ENCODE data around the gene TCF7L1.

GRCh38 chr2:85334928-85335327 is 201.7 kb downstream of the TCF7L1 start:
- TF ChIP-seq EZH2 (IDR thresholded peaks at IDR 0.05; ENCODE audit: borderline replicate concordance, insufficient read depth, low read length, poor library complexity, severe bottlenecking) (no peak), CTCF (IDR thresholded peaks at IDR 0.05; ENCODE audit: poor library complexity, severe bottlenecking) (no peak), POLR2AphosphoS5 (IDR thresholded peaks at IDR 0.05) (no peak), EP300 (conservative IDR thresholded peaks at IDR 0.05; ENCODE audit: poor library complexity, severe bottlenecking) (no peak), TAF1 (IDR thresholded peaks at IDR 0.05; ENCODE audit: low read depth) (no peak), SMC3 (conservative IDR thresholded peaks at IDR 0.05; ENCODE audit: poor library complexity) (no peak), MXI1 (conservative IDR thresholded peaks at IDR 0.05; ENCODE audit: poor library complexity, severe bottlenecking) (no peak)
